Natural killer cell (primary cell): Measurements from ENCODE around the gene OR8H3. TPM values are rescaled to one million over a fixed set of nuclear protein-coding genes. Genes with fewer than 3 reads are reported as not detected.
"Not testable (repeated sequence)": the region's sequence is repeated elsewhere in the genome, so short reads cannot be mapped to it uniquely, and the experiment has no call there.

Source experiments
- ATAC-seq, 3 donors: fragments of 150-1000 bp in 2 of 3; fragments of 200-7000 bp in 1 of 3; cut with Tn5 transposase; 1 replicate in 1 of 3; 2 replicates in 2 of 3; pipeline ENCODE4 v1.10.0; 2021; ENCODE audit warnings: mild to moderate bottlenecking in 2 of 3, moderate library complexity in 2 of 3
- DNase-seq, 2 donors: peaks; one replicate each; pipeline versions ENCODE4 v3.0.0 to v3.0.0-alpha.2; 2013 to 2021; ENCODE audit warnings: mixed read lengths in 1 of 2
- H3K27ac ChIP-seq: one replicate; pipeline ENCODE4 v1.5.1; 2013; ENCODE audit warnings: mild to moderate bottlenecking, low read length
- H3K27me3 ChIP-seq: one replicate; pipeline ENCODE4 v1.6.1; 2013; ENCODE audit warnings: low read length; ENCODE audit not compliant: control insufficient read depth, insufficient read depth
- H3K36me3 ChIP-seq: one replicate; pipeline ENCODE4 v1.6.1; 2013; ENCODE audit warnings: low read length; ENCODE audit not compliant: control insufficient read depth, insufficient read depth
- H3K4me1 ChIP-seq: one replicate; pipeline ENCODE4 v1.6.1; 2013; ENCODE audit warnings: low read length; ENCODE audit not compliant: control insufficient read depth, insufficient read depth
- H3K4me3 ChIP-seq: one replicate; pipeline ENCODE4 v1.5.1; 2013; ENCODE audit warnings: low read length
- H3K9me3 ChIP-seq: one replicate; pipeline ENCODE4 v1.6.1; 2013; ENCODE audit warnings: low read length; ENCODE audit not compliant: control insufficient read depth, insufficient read depth
- H3K27ac Mint-ChIP-seq, 2 donors: one replicate each; pipeline ENCODE4 v1.8.0; 2022; ENCODE audit warnings: mild to moderate bottlenecking in 2 of 2, mixed read lengths in 2 of 2, moderate library complexity in 1 of 2
- H3K27me3 Mint-ChIP-seq, 2 donors: one replicate each; pipeline ENCODE4 v1.8.0; 2022; ENCODE audit warnings: low read depth in 2 of 2, mixed read lengths in 2 of 2
- H3K36me3 Mint-ChIP-seq: one replicate; pipeline ENCODE4 v1.8.0; 2022; ENCODE audit warnings: mixed read lengths
- H3K4me1 Mint-ChIP-seq, 2 donors: one replicate each; pipeline ENCODE4 v1.8.0; 2022; ENCODE audit warnings: mixed read lengths in 2 of 2
- H3K4me3 Mint-ChIP-seq: one replicate; pipeline ENCODE4 v1.8.0; 2022; ENCODE audit warnings: mild to moderate bottlenecking, moderate library complexity, mixed read lengths
- H3K9me3 Mint-ChIP-seq, 2 donors: one replicate each; pipeline ENCODE4 v1.8.0; 2022; ENCODE audit warnings: mixed read lengths in 2 of 2
- CTCF ChIP-seq: fragments of 200-600 bp; IDR thresholded peaks from one replicate; pipeline ENCODE4 v1.8.0; 2022; ENCODE audit warnings: antibody characterized with exemption
- WGBS: methylation state at CpG from one replicate; pipeline ENCODE4 v1.1.7; 2013; ENCODE audit warnings: missing lambda C conversion rate; ENCODE audit not compliant: insufficient coverage; 5-methylcytosine and 5-hydroxymethylcytosine counted together
- intact Hi-C: fragments of 100-400 bp; cut with micrococcal nuclease; formaldehyde crosslinking; loops from one replicate; pipeline ENCODE4 v1.14.2; 2022
- total RNA-seq, 4 donors: library from RNA; stranded (reverse); fragments of 120-200 nt in 1 of 4; gene quantifications; one replicate each; pipeline versions ENCODE4 v1.2.3 to v1.2.4, GENCODE V29; 2013 to 2022

OR8H3 gene
- total RNA-seq, 3 donors from 2014 or later (not counting 1 experiment from before 2014, with no cell fraction given): not detected

- no peaks in the 10 kb centered on the region for H3K27me3 Mint-ChIP-seq
- H3K36me3 ChIP-seq: no peaks in the 10 kb centered on the region
- DNase-seq: no peak
- no peaks in the 10 kb centered on the region for H3K27me3 ChIP-seq
- H3K4me1 Mint-ChIP-seq: no peaks in the 10 kb centered on the region
- peaks cover 11 to 19% of the 10 kb centered on the region in 2 donors for H3K9me3 Mint-ChIP-seq
- intact Hi-C loops: no loop called here
- peaks cover 7% of the 10 kb centered on the region for H3K9me3 ChIP-seq
- H3K4me1 ChIP-seq: no peaks in the 10 kb centered on the region
- no peak within 1 kb of the TSS for H3K27ac ChIP-seq
- H3K4me3 ChIP-seq: no peak within 1 kb of the TSS
- TF ChIP-seq CTCF: no peak
- H3K4me3 Mint-ChIP-seq: no peak within 1 kb of the TSS
- ATAC-seq: no peak
- H3K27ac Mint-ChIP-seq: no peak within 1 kb of the TSS
- peaks cover 14% of the 10 kb centered on the region for H3K36me3 Mint-ChIP-seq
Measured at GRCh38 chr11:56103210-56103737, 18.9 kb upstream of the OR8H3 start, which contains the start of gene OR8H2. Gene OR8H2, plus strand, starts transcription at chr11:56103687. Its CDS starts 1,356 bp downstream, at chr11:56105043.

- no peak for DNase-seq
- Mint-ChIP-seq H3K9me3 (peaks cover 6 to 7% of the 10 kb centered on the region in 2 donors), H3K4me3 (no peak within 1 kb of the TSS), H3K4me1 (no peaks in the 10 kb centered on the region), H3K36me3 (no peaks in the 10 kb centered on the region), H3K27ac (no peak within 1 kb of the TSS), H3K27me3 (no peaks in the 10 kb centered on the region)
- Histone ChIP-seq H3K27me3 (no peaks in the 10 kb centered on the region), H3K9me3 (no peaks in the 10 kb centered on the region), H3K4me3 (no peak within 1 kb of the TSS), H3K4me1 (no peaks in the 10 kb centered on the region), H3K36me3 (no peaks in the 10 kb centered on the region), H3K27ac (no peak within 1 kb of the TSS)
- intact Hi-C loops: no loop called here
- no peak for ATAC-seq
- TF ChIP-seq CTCF: no peak
Measured at GRCh38 chr11:56140151-56140661, 18.0 kb downstream of the OR8H3 start, which contains the start of gene OR8J3. Gene OR8J3, minus strand, starts transcription at chr11:56140201. Its CDS starts 2,483 bp downstream, at chr11:56137718.

- H3K9me3 ChIP-seq, H3K36me3 Mint-ChIP-seq, H3K27ac ChIP-seq, H3K4me1 Mint-ChIP-seq, H3K27me3 Mint-ChIP-seq, H3K36me3 ChIP-seq, H3K9me3 Mint-ChIP-seq, intact Hi-C loops, H3K27me3 ChIP-seq, DNase-seq, H3K4me3 Mint-ChIP-seq, H3K4me3 ChIP-seq, H3K4me1 ChIP-seq, H3K27ac Mint-ChIP-seq, ATAC-seq: not testable (repeated sequence)
- 95% methylated on average over 27 of the region's 30 CpGs for WGBS
Measured at GRCh38 chr11:56143681-56144080, 21.5 kb downstream of the OR8H3 start.

GRCh38 chr11:56151376-56151775 is 29.2 kb downstream of the OR8H3 start:
- DNase-seq (no peak), ATAC-seq (no peak)
- Mint-ChIP-seq H3K9me3 (peaks cover 22 to 33% of the 10 kb centered on the region in 2 donors), H3K27ac (no peak overlapping the region), H3K4me3 (no peak overlapping the region), H3K36me3 (peaks cover 20% of the 10 kb centered on the region), H3K4me1 (no peaks in the 10 kb centered on the region), H3K27me3 (no peaks in the 10 kb centered on the region)
- no peaks in the 10 kb centered on the region for H3K4me1 ChIP-seq
- WGBS: 83% methylated on average over 1 of the region's 1 CpG
- peaks cover 18% of the 10 kb centered on the region for H3K9me3 ChIP-seq
- no peaks in the 10 kb centered on the region for H3K27me3 ChIP-seq
- intact Hi-C loops: no loop called here
- H3K36me3 ChIP-seq: no peaks in the 10 kb centered on the region
- H3K27ac ChIP-seq: no peak overlapping the region
- TF ChIP-seq CTCF: no peak
- H3K4me3 ChIP-seq: no peak overlapping the region
